Measurements from ENCODE around the gene ZNF322.

GRCh38 chr6:26597389-26597766 lies 62.2 kb downstream of the ZNF322 start:
- no peak for TF ChIP-seq CTCF (conservative IDR thresholded peaks at IDR 0.05)
- no peak for TF ChIP-seq ZFX (IDR thresholded peaks at IDR 0.05)
